Measurements from ENCODE around the gene TIMMDC1. TPM values are rescaled to one million over a fixed set of nuclear protein-coding genes. Genes with fewer than 3 reads are reported as not detected.
A peak's percentile ranks its signal among the peaks of the same experiment; 100 is the strongest.

The TIMMDC1 gene
- total and polyA plus RNA-seq, 7 donors: 37.6 to 77.2 (median 53.2) TPM

DNA sequence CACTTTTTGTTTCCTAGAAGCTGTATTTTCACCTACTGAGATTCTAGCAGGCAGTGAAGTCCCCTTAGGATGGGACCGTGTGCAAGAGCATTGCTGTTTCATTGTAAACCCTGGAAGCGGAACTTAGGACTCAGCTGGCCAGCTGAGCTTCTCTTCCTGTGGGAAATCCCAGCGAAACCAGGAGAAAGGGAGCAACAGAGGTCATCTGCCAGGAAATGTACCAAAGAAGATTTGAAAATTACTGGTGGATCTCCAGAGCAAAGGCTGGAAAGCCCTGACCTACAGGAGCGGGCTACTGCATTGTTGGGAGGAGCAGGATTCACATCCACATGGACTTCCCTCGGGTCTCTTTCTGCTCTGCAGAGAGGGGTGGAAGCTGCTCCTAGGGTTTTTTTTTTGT is 73.3 kb downstream of the TIMMDC1 start:
- no peaks in the 10 kb centered on the region for H3K9me3 ChIP-seq
- no peak overlapping the region for H3K4me3 ChIP-seq
- H3K27ac ChIP-seq: peak overlapping the region in 1 of 4 donors; percentile 4
- no peaks in the 10 kb centered on the region for H3K36me3 ChIP-seq
- intact Hi-C loops (cut with DNase I): no loop called here
- DNase-seq: no peak
- TF ChIP-seq CTCF (IDR thresholded peaks at IDR 0.05): no peak
- no peaks in the 10 kb centered on the region for H3K4me1 ChIP-seq
- WGBS, 2 donors: 83 to 85% methylated on average over 5 of the region's 5 CpGs
- no peaks in the 10 kb centered on the region for H3K27me3 ChIP-seq

Other genes starting within 250 kb of the TIMMDC1 start
- gene ARHGAP31, start 204.2 kb upstream of the TIMMDC1 start, total RNA-seq: 10 to 100 TPM; 11.0 to 18.0 (median 12.0) TPM
- 1 to 10 TPM; 3.5 to 5.4 (median 5.2) TPM for gene ARHGAP31, start 204.2 kb upstream of the TIMMDC1 start, polyA plus RNA-seq
- gene TMEM39A, start 34.9 kb upstream of the TIMMDC1 start, total RNA-seq: 10 to 100 TPM; 14.8 to 48.5 (median 20.1) TPM
- gene TMEM39A, start 34.9 kb upstream of the TIMMDC1 start, polyA plus RNA-seq: 1 to 10 TPM; 1.4 to 9.4 (median 6.0) TPM
- gene POGLUT1, start 29.6 kb upstream of the TIMMDC1 start, total RNA-seq: 10 to 100 TPM; 10.0 to 14.1 (median 11.4) TPM
- 1 to 10 TPM; 2.4 to 8.3 (median 3.7) TPM for gene POGLUT1, start 29.6 kb upstream of the TIMMDC1 start, polyA plus RNA-seq
- gene CD80, start 61.1 kb downstream of the TIMMDC1 start, total RNA-seq: 1 to 10 TPM in 1 of 4 donors, under 1 TPM in 1, not detected in 2; 0.27 to 2.2 TPM
- gene CD80, start 61.1 kb downstream of the TIMMDC1 start, polyA plus RNA-seq: 1 to 10 TPM in 2 of 3 donors, not detected in 1; 1.2 to 2.0 TPM
- 10 to 100 TPM in 1 of 4 donors, 1 to 10 TPM in 3; 6.3 to 11.6 (median 9.7) TPM for gene ADPRH, start 80.9 kb downstream of the TIMMDC1 start, total RNA-seq
- 1 to 10 TPM; 1.2 to 7.2 (median 2.8) TPM for gene ADPRH, start 80.9 kb downstream of the TIMMDC1 start, polyA plus RNA-seq
- gene PLA1A, start 99.3 kb downstream of the TIMMDC1 start, total RNA-seq: 1 to 10 TPM; 1.2 to 4.6 (median 2.1) TPM
- 1 to 10 TPM in 1 of 3 donors, under 1 TPM in 1, not detected in 1; 0.69 to 2.9 TPM for gene PLA1A, start 99.3 kb downstream of the TIMMDC1 start, polyA plus RNA-seq
- gene POPDC2, start 162.0 kb downstream of the TIMMDC1 start, total RNA-seq: 100 to 1,000 TPM in 3 of 4 donors, 10 to 100 TPM in 1; 86.6 to 203 (median 169) TPM
- 10 to 100 TPM in 1 of 3 donors, 1 to 10 TPM in 2; 1.2 to 13.1 (median 3.6) TPM for gene POPDC2, start 162.0 kb downstream of the TIMMDC1 start, polyA plus RNA-seq
- gene COX17, start 178.9 kb downstream of the TIMMDC1 start, total RNA-seq: 10 to 100 TPM; 19.0 to 61.4 (median 42.4) TPM
- 100 to 1,000 TPM; 125 to 267 (median 241) TPM for gene COX17, start 178.9 kb downstream of the TIMMDC1 start, polyA plus RNA-seq
- gene CFAP91, start 204.5 kb downstream of the TIMMDC1 start, total RNA-seq: 10 to 100 TPM in 2 of 4 donors, 1 to 10 TPM in 2; 1.4 to 11.8 (median 8.8) TPM
- 1 to 10 TPM in 1 of 3 donors, under 1 TPM in 2; 0.39 to 1.2 (median 0.92) TPM for gene CFAP91, start 204.5 kb downstream of the TIMMDC1 start, polyA plus RNA-seq